GM12891 (cell line): ENCODE results near the gene NUP50.

Experiments
- POLR2A ChIP-seq: IDR thresholded peaks from 2 replicates; pipeline ENCODE4 v1.6.1; 2011; ENCODE audit warnings: low read depth, low read length, control low read depth
- POLR2AphosphoS5 ChIP-seq: IDR thresholded peaks from 2 replicates; pipeline ENCODE4 v1.6.1; 2011; ENCODE audit warnings: low read depth, low read length, control low read depth

DNA sequence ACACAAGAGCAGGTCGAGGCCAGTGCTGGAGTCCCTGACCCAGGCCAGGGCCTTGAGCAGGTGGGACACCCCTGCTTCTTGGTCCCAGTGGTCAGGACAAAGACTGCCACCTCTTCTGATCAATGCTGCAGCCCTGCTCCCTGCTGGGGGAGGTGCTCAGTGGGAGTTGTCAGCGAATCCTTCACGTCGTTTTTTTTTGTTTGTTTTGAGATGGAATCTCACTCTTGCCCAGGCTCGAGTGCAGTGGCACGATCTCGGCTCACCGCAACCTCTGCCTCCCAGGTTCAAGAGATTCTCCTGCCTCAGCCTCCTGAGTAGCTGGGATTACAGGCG is 34.7 kb downstream of the NUP50 start:
- TF ChIP-seq POLR2A (no peak), POLR2AphosphoS5 (no peak)
